ENCODE measurements around the gene ADGRB3.
A peak's percentile ranks its signal among the peaks of the same experiment; 100 is the strongest.
"Not testable (repeated sequence)": the region's sequence is repeated elsewhere in the genome, so short reads cannot be mapped to it uniquely, and the experiment has no call there.

The ADGRB3 gene

GRCh38 chr6:68651011-68651985 lies 16.2 kb downstream of the ADGRB3 start:
- DNase-seq, result peak; percentile 59

DNA sequence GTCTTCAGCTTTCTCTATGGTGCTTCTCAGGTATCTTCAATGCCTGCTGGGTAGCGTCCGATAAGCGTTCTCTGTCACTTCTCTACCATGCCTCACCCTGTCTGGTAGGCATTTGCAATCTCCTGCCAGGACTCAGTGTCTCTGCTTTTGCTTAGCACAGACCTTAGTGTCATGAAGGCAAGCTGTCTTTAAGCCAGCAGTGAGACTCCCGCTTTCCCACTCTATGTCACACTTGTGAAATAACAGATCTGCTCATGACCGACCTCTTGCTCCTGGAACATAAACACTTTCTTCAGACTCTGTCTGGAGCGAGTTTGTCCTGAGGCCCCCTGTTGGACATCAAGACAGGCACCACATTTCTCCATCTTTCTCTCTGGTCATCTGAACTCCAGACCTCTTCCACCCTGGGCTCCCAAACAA lies 17.0 kb downstream of the ADGRB3 start:
- no peak for DNase-seq

- no peak for DNase-seq
Observed at GRCh38 chr6:68653074-68653705, 18.1 kb downstream of the ADGRB3 start.

- DNase-seq, result no peak
Observed at GRCh38 chr6:68653706-68654089, 18.6 kb downstream of the ADGRB3 start.

DNA sequence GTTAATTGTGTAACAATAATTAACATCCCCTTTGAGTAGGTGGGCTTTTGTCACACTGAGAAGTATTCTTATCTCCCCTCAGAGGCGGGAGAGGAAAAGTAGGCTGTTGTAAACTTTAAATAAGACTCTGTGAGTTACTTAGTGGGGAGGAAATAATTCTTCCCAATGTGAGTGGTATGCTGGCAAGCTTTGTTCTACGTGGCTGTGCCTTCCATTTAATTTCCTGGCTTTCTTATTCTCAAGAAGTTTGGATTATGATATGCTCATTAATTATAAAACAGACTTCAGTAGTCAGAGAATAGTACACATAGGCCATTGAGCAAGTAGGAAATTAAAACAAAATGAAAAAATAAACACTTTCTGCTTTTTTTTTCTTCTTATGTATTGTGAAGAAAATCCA lies 19.1 kb downstream of the ADGRB3 start:
- no peak for DNase-seq

GRCh38 chr6:68655028-68655427 lies 19.9 kb downstream of the ADGRB3 start:
- no peak for DNase-seq

- DNase-seq, result no peak
Observed at GRCh38 chr6:68657374-68658139, 22.5 kb downstream of the ADGRB3 start.

- no peak for DNase-seq
Observed at GRCh38 chr6:68658338-68658737, 23.3 kb downstream of the ADGRB3 start.

GRCh38 chr6:68673255-68673654 lies 38.2 kb downstream of the ADGRB3 start:
- no peak for DNase-seq

- no peak for DNase-seq
Observed at GRCh38 chr6:68675548-68675947, 40.5 kb downstream of the ADGRB3 start.

DNA sequence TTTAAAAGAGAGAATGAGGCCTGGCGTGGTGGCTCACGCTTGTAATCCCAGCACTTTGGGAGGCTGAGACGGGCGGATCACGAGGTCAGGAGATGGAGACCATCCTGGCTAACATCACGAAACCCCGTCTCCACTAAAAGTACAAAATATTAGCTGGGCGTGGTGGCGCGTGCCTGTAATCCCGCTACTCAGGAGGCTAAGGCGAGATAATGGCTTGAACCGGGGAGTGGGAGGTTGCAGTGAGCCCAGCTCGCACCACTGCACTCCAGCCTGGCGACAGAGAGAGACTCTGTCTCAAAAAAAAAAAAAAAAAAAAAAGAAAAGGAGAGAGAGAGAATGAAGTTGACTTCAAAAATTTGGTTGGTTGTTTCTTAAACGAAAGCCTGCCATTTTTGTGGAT lies 41.0 kb downstream of the ADGRB3 start:
- not testable (repeated sequence) for DNase-seq

- DNase-seq, result no peak
Observed at GRCh38 chr6:68677058-68677457, 42.0 kb downstream of the ADGRB3 start.

GRCh38 chr6:68679399-68679798 lies 44.3 kb downstream of the ADGRB3 start:
- no peak for DNase-seq

GRCh38 chr6:68680264-68680663 lies 45.2 kb downstream of the ADGRB3 start:
- DNase-seq, result no peak

- DNase-seq, result no peak
Observed at GRCh38 chr6:68689910-68690309, 54.8 kb downstream of the ADGRB3 start.

DNA sequence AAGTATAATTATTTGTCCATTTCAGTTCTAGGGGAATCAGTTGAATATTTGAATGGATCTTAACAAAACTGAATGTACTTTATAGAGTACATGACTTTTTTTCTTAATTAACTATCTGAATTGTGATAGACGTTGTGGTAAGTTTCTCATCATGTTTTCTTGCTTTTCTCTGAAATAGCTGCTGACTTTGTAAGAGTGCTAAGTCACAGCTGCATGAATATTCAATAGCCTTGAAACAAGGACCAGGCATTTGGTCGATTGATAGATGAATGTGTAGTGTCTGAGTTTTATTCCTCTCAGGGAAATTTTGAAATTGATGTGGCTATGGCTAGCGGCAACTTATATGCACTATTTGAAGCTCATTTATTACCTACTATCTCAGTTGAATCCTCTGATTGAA lies 56.0 kb downstream of the ADGRB3 start:
- DNase-seq, result no peak

GRCh38 chr6:68693271-68693670 lies 58.2 kb downstream of the ADGRB3 start:
- DNase-seq, result no peak

- no peak for DNase-seq
Observed at GRCh38 chr6:68695403-68695802, 60.3 kb downstream of the ADGRB3 start.

DNA sequence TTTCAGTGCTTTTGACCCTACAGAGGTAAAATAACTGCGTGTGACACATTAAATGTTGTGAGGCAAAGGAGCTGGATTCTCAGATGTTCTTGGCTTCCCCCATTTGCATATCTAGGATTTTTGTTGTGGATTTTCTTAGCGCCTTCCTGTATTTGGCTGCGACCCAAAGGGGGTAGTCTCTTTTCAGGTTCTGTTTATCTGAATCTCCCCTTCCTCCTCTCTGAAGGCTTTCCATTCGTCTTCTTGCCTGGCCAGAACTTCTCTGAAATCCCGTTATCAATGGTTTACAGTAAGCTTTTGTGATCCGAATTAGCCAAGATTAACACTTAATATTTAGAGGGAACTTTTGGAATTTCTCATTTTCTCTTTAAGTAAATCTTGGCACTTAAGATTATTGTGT lies 60.8 kb downstream of the ADGRB3 start:
- DNase-seq, result no peak

DNA sequence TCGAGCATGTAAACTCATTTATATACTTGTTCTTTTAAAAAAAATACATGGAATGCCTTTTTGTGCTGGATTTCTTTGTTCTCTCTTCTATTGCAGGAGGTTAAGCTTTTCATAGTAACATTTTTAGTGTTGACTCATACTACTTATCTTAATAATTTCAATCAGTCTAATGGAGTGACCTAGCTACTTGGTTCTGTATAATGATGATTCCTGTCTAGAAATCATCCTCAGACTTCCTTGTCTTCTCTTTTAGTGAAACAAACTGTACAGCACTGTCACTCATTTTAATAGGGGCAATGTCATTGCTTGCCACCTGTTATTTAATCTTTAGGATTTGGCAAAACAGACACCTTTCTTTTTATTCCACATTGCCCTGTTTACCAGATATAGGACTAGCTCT lies 62.3 kb downstream of the ADGRB3 start:
- DNase-seq, result no peak

- DNase-seq, result no peak
Observed at GRCh38 chr6:68701159-68701558, 66.1 kb downstream of the ADGRB3 start.

DNA sequence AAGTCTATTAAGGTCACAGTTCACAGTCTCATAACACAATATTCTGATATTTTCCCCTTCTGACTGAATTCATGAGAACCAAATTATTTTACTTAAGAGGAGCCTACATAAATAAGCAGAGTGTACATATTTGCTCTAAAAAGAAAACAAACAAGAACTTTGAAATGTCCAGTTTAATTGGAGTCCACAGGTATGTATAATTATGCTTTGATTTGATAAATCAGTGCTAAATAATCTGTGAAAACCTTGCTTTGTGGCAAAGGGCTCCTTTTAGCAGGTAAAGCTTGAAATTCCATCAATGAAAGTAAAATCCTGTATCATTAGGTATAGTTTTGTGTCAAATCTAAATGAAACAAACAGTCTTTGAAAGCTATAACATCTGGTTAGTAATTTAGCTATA lies 69.4 kb downstream of the ADGRB3 start:
- DNase-seq, result no peak

- no peak for DNase-seq
Observed at GRCh38 chr6:68709091-68709490, 74.0 kb downstream of the ADGRB3 start.

GRCh38 chr6:68709882-68710281 lies 74.8 kb downstream of the ADGRB3 start:
- no peak for DNase-seq
